Middle frontal gyrus (tissue), 1 donor: ENCODE measurements around the gene COLEC12.

Experiments used
- DNase-seq: peaks from one replicate; pipeline ENCODE4 v3.0.0-alpha.2; 2015; ENCODE audit warnings: low spot score; ENCODE audit errors: extremely low spot score

The COLEC12 gene

DNA sequence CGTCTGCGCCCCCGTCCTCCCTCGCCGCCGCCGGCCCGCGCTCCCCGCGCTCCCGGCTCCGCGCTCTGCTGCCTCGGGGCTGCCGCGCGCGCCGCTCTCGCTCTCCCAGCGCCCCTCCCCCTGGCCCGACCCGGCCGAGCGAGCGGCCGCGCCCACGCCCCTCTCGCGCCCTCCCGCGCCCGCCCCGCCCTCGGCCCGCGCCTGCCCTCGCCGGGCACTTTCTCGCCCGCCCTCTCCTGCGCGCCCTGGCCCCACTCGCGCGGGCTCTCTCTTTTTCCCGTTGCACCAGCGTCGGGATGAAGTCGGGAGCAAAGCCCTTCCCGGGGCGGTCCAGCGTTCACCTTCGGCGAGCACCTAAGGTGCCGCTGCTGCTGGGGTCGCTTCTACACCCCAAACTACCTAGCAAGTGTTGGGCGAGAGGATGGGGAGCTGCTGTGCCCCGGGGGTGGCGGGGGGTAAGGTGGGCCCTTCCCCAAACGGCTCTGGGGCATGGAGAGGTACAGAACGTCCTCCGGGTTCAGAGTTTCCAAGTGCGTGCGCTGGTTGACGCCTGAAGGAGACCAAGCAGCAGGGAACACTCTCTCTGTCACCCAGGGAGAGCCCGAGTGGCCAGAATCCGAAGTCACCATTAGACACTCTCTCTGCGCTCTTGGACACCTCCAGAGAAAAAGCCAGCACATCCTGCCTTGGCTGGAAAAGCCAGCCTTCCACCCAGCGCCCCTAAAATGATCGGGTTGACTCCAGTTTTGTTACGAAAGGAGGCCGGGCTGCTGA is at the start of gene COLEC12:
TSS of gene COLEC12 (minus strand) at position 70 of the 774 bp plus-strand sequence. CDS start 187 bp downstream, outside the sequence.
- DNase-seq, result no peak

- DNase-seq, result no peak
Measured at GRCh38 chr18:549967-550366, 49.5 kb upstream of the COLEC12 start.

GRCh38 chr18:543447-544078 is 43.1 kb upstream of the COLEC12 start:
- no peak for DNase-seq

DNA sequence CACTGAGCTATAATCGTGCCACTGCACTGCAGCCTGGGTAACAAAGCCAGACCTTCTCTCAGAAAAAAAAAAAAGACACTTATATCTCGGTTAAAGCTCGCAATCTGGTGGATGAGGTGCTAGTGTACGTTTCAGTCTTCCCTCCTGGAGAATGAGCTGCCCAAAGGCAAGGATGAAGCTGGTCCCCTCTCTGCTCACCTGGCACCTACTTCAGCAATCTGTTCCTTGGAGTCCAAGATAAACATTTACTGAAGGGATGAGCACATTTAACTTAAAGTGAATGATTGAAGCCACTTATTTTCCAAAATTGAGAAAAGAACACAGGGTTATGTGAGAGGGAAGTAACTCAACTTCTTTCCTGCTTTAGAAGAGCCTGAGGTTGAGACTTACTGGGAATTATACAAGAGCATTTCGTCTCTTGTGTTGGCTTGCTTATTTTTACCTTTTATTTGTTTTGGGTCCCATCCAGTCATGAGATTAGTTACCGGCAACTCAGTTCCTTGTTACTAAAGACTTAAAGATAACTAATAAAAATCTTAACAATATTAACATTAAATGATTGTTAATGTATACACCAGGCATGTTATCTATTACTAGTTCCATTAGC is 33.6 kb upstream of the COLEC12 start:
- no peak for DNase-seq

GRCh38 chr18:532632-533031 is 32.1 kb upstream of the COLEC12 start:
- no peak for DNase-seq

DNA sequence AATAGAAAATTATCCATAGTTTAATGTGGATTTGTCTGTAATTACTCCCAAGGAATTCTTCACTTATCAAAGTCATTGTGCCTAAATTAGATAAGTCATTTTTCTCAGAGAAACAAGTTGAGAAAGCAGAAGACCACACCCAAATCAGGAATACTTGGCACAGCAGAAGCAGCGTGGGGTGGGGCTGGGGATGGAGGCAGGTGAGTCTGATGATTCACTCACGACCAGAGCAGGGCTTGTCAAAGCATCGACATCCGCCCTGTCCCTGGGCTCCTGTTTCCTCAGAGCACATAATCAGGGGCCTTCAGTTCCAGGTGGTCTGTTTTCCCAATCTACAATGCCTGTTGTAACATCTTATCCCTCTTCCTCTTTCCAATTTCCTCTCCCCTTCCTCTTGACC is 31.5 kb upstream of the COLEC12 start:
- DNase-seq, result no peak

DNA sequence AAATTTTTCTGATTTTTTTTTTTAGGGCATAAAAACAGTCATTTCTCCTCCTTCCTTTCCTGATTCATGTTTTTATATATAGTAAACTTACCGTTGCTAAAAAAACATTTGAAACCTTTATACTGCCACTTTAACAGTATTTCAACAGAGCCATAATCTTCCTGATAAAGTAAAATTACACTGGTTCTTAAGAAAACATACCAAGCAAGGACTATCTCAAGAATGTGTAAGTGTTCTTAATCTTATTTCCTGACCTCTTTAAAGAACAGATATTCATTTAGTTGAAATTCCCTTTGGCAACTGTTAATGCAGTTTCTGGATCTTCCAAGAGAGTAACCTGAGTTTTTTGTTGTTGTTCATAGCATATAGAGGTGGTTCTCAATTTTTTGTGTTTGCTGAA is 26.6 kb upstream of the COLEC12 start:
- DNase-seq, result no peak

- DNase-seq, result no peak
Measured at GRCh38 chr18:526681-527080, 26.2 kb upstream of the COLEC12 start.

GRCh38 chr18:525036-525797 is 24.7 kb upstream of the COLEC12 start:
- no peak for DNase-seq

DNA sequence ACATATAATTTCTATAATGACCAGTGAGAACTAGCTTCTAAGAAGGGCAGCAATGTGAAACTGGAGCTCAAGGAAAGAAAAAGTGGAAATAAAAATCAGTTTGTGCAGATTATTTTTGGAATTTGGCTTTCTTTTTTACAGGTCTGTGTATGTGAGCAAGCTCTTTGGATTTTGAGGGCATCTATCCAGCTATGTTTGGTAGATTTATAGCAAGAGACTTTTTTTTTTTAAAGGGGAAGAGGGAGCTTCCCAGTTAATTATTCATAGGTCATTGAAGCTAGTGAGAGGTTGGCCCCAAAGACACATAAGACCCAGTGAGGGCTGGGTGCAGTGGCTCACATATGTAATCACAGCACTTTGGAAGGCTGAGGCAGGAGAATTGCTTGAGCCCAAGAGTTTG is 24.0 kb upstream of the COLEC12 start:
- DNase-seq, result no peak

DNA sequence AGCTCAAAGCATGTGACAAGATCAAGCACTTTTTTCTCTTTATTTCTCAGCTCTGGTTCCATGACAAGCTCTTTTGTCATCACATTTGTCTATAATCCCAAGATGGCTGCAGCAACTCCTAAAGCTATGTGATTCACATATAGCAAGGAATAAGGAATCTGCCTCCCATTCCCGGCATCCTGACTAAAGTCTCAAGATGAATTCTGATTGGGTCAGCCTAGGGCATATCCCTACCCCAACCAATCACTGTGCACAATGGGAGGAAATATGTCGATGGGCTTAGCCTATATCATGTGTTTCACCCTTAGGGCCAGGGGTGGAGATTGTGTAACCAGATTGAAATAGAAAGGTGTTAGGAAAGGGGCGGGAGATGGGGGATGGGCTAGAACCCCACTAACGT is 23.1 kb upstream of the COLEC12 start:
- DNase-seq, result no peak

DNA sequence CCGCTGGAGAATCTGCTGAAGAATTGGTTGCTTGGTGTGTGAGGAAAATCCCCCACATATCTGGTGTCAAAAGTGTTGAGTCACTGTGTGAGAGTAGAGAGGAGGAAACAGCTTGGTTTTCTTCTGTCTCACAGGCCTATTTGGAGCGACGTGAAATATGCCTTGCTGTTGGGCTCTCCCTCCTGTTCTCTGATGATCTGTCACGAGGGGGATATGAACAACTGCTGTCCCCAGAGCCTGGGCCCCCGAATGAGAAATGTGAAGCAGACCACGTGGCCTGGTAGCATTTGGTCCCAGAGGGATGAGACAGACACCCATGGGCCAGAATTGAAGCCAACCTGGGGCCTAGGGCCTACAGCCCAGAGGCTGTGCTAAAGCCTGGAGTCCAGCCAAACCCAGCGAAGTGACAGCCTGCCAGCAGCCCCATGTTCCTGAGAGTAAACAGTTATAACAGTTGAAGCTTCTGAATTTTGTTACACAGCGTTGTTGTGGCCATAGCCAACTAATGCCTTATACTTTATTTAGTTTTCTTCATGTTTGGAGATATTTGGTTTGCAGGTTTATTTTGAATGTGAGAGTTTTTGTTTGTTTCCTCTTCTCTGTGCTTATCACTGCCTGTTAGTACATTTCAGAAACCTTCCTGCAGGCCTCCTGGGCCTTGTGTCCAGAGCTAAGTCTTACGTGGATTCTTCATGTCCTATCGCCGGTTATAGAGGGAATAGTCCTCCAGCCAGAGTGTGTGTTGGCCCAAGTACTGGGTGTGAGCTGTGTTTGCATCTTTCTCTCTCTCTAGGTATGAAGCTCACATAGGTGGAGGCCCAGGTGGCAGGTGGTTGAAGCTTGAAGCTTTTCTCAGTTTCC is 18.7 kb upstream of the COLEC12 start:
- no peak for DNase-seq

GRCh38 chr18:518081-518480 is 17.6 kb upstream of the COLEC12 start:
- no peak for DNase-seq

DNA sequence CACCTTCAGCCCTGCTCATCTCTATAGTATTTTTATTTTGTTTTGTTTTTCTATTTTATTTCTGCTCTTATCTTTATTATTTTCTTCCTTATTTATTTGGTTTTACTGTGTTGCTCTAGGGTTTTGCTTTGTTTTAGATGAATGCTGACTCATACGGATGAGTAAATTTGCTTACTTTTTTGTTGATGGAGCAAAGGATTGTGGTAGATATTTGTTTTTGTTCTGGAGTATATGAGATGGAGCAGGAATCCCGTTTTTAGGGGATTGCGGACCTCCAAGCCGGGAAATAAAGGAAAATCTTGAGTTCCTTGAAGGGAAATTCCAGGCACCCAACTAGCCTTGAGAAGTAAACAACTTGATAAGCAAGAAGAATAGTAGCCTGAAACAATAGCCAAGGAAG is 15.3 kb upstream of the COLEC12 start:
- no peak for DNase-seq

DNA sequence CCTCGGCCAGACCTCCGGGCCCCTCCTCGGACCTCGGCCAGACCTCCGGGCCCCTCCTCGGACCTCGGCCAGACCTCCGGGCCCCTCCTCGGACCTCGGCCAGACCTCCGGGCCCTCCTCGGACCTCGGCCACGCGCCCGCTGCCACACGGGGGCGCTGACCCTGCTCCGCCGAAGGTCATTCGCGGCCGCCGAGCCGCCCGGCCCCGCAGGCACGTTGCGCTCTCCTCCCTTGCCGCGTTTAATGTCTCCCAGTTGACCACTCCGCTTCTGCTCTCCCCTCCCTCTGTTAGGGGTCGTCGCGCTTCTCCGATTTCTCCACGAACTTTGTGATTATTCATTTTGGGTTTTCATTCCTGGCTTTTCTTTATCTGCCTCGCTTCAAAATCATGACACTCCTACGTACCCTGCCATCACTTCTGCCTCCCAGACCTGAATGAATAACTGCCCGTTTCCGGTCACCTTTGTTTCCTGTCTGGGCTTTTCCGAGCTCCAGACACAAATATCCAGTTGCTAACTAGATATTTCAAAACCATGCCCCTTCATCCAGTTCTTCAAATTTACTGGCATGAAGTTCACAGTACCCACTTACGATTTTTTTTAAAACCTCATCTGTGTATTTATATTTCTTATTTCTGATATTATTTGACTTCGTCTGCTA is 14.8 kb upstream of the COLEC12 start:
- no peak for DNase-seq

DNA sequence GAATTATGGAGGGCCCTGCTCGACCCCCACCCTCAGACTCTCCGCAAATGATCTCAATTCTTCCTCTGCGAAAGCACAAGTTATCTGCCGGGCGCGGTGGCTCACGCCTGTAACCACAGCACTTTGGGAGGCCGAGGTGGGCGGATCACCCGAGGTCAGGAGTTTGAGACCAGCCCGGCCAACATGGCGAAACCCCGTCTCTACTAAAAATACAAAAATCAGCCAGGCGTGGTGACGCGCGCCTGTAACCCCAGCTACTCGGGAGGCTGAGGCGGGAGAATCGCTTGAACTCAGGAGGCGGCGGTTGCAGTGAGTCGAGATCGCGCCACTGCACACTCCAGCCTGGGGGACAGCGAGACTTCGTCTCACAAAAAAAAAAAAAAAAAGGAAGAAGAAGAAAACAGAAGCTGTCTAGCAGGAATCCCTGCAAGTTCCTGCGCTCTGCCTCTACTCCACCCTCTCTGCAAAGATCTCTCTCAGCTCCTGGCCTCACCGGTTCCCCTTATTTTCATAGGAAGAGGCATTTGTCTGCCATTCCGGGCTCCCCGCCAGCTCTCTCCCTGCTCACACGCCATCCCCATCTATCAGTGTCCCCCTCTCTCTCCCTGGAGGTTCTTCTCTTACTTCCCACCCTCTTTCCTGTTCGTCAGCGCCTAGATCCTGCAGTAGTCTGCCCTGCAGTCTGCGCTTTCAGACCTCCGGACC is 13.5 kb upstream of the COLEC12 start:
- no peak for DNase-seq

GRCh38 chr18:512957-513356 is 12.5 kb upstream of the COLEC12 start:
- DNase-seq, result no peak

- DNase-seq, result no peak
Measured at GRCh38 chr18:508835-509234, 8.3 kb upstream of the COLEC12 start.

DNA sequence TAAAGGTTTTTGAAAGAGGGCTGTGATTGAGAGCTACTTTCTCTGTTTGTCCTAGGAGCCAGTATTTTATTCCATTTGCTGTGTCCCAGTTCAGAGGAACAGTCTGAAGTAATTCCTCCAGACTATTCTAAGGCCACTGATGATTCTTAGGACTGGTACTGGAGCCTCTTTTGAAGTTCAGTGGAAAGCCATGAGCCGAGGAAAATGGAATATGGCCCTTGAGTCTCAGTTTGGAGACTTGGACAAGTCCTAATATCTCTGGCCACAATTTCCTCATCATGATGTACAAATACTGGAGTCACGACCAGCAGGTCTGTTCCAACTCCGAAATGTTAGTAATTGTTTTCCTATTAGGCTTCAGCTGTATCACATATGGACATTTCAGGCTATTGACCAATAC is 7.1 kb upstream of the COLEC12 start:
- no peak for DNase-seq

- DNase-seq, result no peak
Measured at GRCh38 chr18:506801-507200, 6.3 kb upstream of the COLEC12 start.
